ENCODE data around the gene PPIE.

GRCh38 chr1:39726600-39726999, 12.1 kb upstream of the PPIE start:
- no peak for TF ChIP-seq CTCF (IDR thresholded peaks at IDR 0.05)
- no peak for TF ChIP-seq EP300 (IDR thresholded peaks at IDR 0.05)
- TF ChIP-seq POLR2A (IDR thresholded peaks at IDR 0.05), result no peak
- no peak for TF ChIP-seq POLR2AphosphoS5 (IDR thresholded peaks at IDR 0.05)

Data from sigmoid colon (tissue), 4 donors.